HG03108 (cell line): Measurements from ENCODE around the gene C6orf89.

Experiments
- ATAC-seq: cut with Tn5 transposase; IDR thresholded peaks from one replicate; pipeline ENCODE4 v1.9.1; 2021; ENCODE audit warnings: moderate library complexity; ENCODE audit not compliant: unreplicated experiment

The C6orf89 gene, protein sequence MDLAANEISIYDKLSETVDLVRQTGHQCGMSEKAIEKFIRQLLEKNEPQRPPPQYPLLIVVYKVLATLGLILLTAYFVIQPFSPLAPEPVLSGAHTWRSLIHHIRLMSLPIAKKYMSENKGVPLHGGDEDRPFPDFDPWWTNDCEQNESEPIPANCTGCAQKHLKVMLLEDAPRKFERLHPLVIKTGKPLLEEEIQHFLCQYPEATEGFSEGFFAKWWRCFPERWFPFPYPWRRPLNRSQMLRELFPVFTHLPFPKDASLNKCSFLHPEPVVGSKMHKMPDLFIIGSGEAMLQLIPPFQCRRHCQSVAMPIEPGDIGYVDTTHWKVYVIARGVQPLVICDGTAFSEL

GRCh38 chr6:36885461-36886401 lies at the start of gene C6orf89:
TSS of gene C6orf89 (plus strand) at chr6:36885952. CDS start at chr6:36899445, 13,493 bp downstream.
- peak; percentile 96 for ATAC-seq

DNA sequence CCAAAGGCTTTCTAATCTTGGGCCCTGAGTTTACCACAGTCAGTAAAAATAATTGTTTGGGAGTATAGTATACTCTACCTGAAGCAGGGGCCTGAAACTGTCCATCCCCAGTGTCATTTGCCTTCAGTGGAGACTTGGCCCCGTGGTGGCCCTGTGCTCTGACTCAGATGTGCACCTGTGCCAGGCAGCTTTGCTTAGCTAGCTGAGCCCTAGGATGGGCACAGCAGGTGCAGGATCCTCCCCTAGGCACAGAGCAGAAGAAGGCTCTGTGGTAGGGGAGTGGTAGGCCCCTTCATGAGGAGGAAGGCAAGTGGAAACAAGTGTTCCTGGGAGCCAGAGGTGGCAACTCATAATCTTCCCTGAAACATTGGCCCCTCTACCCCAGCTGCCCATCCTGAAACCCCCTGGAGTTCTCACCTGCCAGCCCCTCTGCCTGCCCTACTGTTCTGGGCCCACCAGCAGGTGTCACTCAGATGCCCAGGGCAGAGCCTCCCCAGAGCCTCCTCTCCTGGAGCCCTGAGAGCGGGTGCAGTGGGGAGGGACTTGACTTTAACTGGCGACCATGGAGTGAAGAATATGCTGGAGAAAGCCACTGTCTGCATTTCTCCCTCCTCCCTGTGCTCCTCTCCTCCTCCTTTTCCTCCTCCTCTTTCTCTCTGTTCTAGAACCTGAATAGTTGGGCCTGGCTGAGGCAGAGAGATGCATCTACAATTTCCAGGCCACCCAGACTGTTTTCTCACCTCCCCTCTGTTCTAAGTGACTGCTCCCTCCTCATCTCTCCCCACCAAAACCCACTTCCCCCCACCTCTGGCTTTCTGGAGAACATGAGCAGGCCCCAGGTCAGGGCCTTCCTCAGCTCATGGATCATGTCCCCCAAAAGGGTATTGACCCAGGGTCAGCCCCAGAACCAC lies 49.4 kb upstream of the C6orf89 start:
- ATAC-seq = no peak

GRCh38 chr6:36837022-36837339 lies 48.8 kb upstream of the C6orf89 start:
- no peak for ATAC-seq

GRCh38 chr6:36837686-36838085 lies 48.1 kb upstream of the C6orf89 start:
- ATAC-seq = no peak

GRCh38 chr6:36838896-36839748 lies 46.6 kb upstream of the C6orf89 start, which contains the start of gene CPNE5:
TSS of gene CPNE5 (minus strand) at chr6:36839444. CDS start at chr6:36839377, 67 bp downstream.
- ATAC-seq = no peak

- no peak for ATAC-seq
Measured at GRCh38 chr6:36839749-36840431, 45.9 kb upstream of the C6orf89 start.

GRCh38 chr6:36840432-36841403 lies 45.0 kb upstream of the C6orf89 start:
- no peak for ATAC-seq

DNA sequence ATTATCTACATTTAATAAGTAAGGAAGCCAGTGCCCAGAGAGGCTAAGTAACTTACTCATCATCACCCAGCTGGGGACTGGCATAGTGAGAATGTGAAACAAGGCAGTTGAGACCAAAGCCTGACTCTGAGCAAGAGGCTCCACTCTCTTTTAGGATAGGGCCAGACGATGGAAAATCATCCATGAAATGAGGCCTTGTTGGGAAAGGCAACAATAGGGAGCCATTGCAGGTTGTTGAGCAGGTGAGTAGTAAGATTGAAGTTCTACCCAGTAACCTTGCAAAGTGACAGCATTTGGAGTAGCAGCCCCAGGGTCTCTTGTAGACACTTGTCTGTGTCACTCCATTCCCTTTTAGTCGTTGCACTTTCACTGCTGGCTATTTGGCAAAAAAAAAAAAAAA lies 44.0 kb upstream of the C6orf89 start:
- no peak for ATAC-seq

DNA sequence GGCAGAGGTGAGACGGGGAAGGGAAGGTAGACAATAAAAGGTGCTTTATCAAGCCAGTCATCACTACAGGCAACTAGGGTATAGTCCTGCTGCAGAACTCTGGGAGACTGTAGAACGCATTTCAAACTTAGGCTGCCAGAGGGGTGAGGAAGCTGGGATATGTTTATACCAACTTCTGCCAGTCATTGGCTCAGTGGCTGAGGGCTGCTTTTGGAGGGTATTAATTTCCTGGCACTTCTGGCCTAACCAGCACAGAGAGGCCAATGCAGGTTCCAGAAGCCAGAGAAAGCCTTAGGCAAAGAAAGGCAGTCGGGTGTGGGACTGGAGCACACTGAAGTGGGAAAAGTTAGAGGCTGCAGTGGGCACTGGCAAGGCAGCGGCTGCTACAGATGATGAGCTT lies 42.6 kb upstream of the C6orf89 start:
- no peak for ATAC-seq

GRCh38 chr6:36844232-36845170 lies 41.3 kb upstream of the C6orf89 start:
- no peak for ATAC-seq

- no peak for ATAC-seq
Measured at GRCh38 chr6:36845233-36845632, 40.5 kb upstream of the C6orf89 start.

GRCh38 chr6:36847152-36847551 lies 38.6 kb upstream of the C6orf89 start:
- no peak for ATAC-seq

- no peak for ATAC-seq
Measured at GRCh38 chr6:36847991-36848390, 37.8 kb upstream of the C6orf89 start.

DNA sequence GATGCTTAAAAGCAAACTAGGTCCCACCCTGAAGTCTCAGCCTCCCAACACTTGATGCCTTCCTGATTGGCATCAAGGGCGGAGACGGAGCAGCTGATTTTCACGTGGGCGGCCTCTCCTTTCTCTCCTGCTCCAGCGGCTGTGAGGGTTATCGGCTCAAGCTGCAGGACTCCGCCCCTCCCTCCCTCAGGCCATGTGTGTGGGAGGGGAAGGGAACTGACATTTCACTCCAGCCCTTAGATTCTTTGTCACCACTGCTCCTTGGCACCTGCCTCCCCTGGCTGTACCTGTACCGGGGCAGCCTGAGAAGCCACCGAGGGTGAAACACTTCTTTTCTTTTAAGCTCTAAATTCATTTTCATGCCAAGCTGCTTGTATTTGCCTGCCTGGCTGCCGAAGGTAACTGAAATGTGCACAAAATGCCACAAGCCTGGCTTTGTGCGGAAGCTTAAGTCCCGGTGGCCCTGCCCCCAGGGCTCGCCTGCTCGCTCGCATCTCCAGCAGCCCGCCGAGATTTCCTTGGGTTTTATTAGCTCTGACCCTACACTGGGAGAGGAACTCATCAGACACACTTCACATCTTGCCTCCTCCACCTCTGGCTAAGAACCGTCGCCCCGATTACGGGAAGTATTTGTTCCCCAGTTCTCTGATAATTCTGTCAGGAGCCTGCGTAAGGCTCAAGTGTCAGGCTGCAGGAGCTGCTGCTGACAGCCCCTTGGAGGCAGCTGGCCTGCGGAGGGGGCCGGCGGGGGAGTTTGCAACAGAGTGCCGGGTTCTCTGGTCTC lies 36.9 kb upstream of the C6orf89 start:
- ATAC-seq = no peak

DNA sequence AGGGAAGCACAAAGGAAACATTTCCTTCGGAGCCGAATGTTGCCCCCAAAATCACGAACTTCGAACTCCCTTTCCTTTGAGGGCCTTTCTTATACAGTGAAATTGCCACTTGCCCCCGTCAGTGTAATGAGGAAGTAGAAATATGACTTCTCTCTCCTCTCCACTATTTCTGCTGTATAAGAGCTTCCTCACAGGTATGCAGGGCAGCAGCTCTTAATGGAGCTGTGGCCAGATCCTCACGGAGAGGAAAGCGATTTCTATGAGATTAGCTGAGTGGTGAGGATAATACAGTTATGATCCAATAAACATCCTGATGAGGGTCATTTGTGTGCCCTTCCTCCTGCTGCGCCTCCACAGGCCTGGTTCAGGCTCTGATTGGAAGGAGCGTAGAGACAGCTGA lies 35.7 kb upstream of the C6orf89 start:
- no peak for ATAC-seq

DNA sequence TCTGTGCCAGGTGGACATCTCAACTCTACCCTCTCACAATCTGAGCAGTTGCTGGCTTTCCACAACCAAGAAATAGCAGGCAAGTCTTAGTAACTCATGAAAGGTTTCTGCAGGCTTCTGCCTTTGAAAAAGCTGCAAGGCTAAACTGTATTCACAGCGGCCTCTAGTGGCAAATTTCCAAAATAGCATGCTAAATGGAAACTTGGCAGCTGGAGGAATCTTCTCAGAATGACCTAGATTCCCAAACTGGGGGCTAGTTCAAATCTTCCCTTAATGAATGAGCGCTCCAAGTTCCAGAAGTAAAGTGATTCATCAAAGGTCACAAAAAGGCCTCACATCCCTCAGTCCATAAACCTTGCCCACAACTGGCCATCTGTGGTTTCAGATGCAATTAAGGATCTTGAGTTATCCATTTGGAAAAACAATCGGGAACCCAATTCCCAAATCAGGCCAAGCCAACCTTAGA lies 34.6 kb upstream of the C6orf89 start:
- no peak for ATAC-seq
